ENCODE results near the gene JARID2. TPM values are rescaled to one million over a fixed set of nuclear protein-coding genes. Genes with fewer than 3 reads are reported as not detected.
A peak's percentile ranks its signal among the peaks of the same experiment; 100 is the strongest.

JARID2 gene
- total RNA-seq, 1 donor from 2014 or later = 12.5 TPM

DNA sequence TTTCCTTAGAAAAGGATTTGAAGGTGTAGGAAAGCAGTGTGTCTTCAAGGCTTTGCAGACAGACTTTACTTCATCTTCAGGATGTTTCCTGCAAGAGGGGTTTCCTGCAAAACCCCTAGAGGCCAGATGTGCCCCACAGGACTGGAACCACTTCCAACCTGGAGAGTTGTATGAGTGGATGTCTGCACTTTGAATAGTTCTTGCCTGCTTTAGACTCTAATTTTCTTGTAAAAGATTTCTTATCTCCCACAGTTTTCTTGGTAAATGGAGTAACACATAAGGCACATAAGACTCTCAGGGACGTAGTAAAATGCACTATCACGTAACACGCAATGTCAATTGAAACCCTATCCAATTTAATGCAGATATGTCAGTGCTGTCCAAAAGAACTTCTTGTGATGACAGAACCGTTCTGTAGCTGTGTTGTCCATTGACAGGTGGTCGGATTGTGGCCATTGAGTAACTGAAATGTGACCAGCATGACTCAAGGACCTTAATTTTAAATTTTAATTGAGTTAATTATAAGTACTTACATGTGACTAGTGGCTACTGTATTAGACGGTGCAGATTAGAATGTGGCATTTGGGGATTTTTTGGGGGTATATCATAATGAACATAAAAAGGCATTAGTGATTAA, 118.7 kb downstream of the JARID2 start:
- no peak overlapping the region for H3K4me3 Mint-ChIP-seq (ENCODE audit: unreplicated experiment)
- no peak overlapping the region for H3K27ac Mint-ChIP-seq (ENCODE audit: unreplicated experiment)
- no peak for DNase-seq (ENCODE audit: extremely low spot score, unreplicated experiment)

GRCh38 chr6:15365273-15365687, 119.4 kb downstream of the JARID2 start:
- Mint-ChIP-seq H3K4me1 (ENCODE audit: unreplicated experiment) (peaks cover 43% of the 10 kb centered on the region), H3K36me3 (ENCODE audit: unreplicated experiment) (no peaks in the 10 kb centered on the region), H3K4me3 (ENCODE audit: unreplicated experiment) (peak overlapping the region; percentile 53), H3K27me3 (ENCODE audit: unreplicated experiment) (no peaks in the 10 kb centered on the region), H3K27ac (ENCODE audit: unreplicated experiment) (no peak overlapping the region), H3K9me3 (ENCODE audit: unreplicated experiment) (no peaks in the 10 kb centered on the region)
- DNase-seq (ENCODE audit: extremely low spot score, unreplicated experiment) = peak; percentile 89
- TF ChIP-seq CTCF (IDR thresholded peaks at IDR 0.05) = no peak

More for the DNA sequence above, 118.7 kb downstream of the JARID2 start:
- Mint-ChIP-seq H3K27me3 (ENCODE audit: unreplicated experiment) (no peaks in the 10 kb centered on the region), H3K9me3 (ENCODE audit: unreplicated experiment) (no peaks in the 10 kb centered on the region), H3K4me1 (ENCODE audit: unreplicated experiment) (peaks cover 35% of the 10 kb centered on the region), H3K36me3 (ENCODE audit: unreplicated experiment) (no peaks in the 10 kb centered on the region)
- no peak for TF ChIP-seq CTCF (IDR thresholded peaks at IDR 0.05)

DNA sequence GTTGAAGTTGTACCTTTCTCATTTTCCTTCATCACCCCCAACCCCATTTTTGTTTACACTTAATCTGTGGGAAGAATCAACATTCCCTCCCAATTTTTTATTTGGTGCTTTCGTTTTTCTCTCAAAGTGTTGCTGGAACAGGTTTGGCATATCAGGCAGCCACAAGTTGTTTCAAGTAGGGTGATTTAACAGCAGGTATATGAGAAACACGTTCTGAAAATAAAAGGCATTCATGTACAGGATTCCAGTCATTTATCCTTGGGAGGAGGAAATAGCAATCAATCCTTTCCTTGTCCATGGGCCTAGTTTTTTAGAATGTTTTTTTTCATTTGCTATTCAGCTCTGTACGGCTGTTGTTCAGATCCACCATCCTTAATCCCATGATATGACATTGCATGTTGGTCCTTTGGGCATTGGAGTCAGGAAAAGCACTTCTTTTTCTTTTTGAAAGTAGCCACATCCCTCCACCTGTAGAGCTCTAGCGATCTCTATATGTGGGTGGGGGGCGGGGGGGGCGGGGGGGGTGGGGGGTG, 120.2 kb downstream of the JARID2 start:
- TF ChIP-seq CTCF (IDR thresholded peaks at IDR 0.05) = no peak
- peak overlapping the region; percentile 31 for H3K27ac Mint-ChIP-seq (ENCODE audit: unreplicated experiment)
- H3K4me1 Mint-ChIP-seq (ENCODE audit: unreplicated experiment) = peaks cover 48% of the 10 kb centered on the region
- DNase-seq (ENCODE audit: extremely low spot score, unreplicated experiment) = no peak
- H3K4me3 Mint-ChIP-seq (ENCODE audit: unreplicated experiment) = peak overlapping the region; percentile 6
- H3K27me3 Mint-ChIP-seq (ENCODE audit: unreplicated experiment) = no peaks in the 10 kb centered on the region
- H3K36me3 Mint-ChIP-seq (ENCODE audit: unreplicated experiment) = no peaks in the 10 kb centered on the region
- H3K9me3 Mint-ChIP-seq (ENCODE audit: unreplicated experiment) = no peaks in the 10 kb centered on the region

DNA sequence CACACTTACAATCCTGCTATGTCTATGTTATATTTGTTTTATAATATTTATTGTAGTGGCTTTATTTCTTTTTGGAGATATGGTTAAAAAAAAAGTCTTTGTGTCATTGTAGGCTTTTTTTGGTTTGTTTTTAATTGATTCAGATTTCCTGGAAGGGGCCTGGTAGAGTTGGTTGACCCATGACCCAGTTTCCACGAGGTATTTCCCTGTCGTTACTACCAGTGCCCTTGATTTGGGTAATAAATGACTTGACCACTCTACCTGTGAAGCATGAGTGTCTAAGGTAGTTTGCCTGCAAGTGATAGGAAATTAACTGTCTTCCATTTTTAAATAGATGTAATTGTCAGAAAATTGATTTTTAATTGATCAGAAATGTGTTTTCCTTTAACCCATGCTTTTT, 121.0 kb downstream of the JARID2 start:
- Mint-ChIP-seq H3K36me3 (ENCODE audit: unreplicated experiment) (no peaks in the 10 kb centered on the region), H3K27ac (ENCODE audit: unreplicated experiment) (no peak overlapping the region), H3K4me1 (ENCODE audit: unreplicated experiment) (peaks cover 48% of the 10 kb centered on the region), H3K27me3 (ENCODE audit: unreplicated experiment) (no peaks in the 10 kb centered on the region), H3K4me3 (ENCODE audit: unreplicated experiment) (no peak overlapping the region), H3K9me3 (ENCODE audit: unreplicated experiment) (no peaks in the 10 kb centered on the region)
- TF ChIP-seq CTCF (IDR thresholded peaks at IDR 0.05) = no peak
- no peak for DNase-seq (ENCODE audit: extremely low spot score, unreplicated experiment)

DNA sequence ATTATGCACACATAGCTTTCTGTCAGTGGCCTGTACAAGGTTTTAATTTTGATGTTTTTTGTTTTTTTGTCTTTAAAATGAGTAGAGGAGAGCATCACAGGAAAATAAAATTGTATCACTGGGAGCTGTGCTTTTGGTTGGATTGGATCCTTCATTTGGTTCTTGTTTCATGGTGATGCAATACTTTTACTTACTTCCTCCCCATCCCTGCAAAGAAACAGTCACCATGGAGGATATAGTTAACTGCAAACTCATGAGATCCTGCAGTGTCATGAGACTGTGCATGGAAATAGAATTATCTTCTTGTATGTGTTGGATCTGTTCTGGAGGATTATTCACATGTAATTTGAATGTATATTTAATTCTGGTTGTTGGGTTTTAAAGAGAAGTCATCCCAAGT, 122.3 kb downstream of the JARID2 start:
- H3K4me3 Mint-ChIP-seq (ENCODE audit: unreplicated experiment) = no peak overlapping the region
- H3K27me3 Mint-ChIP-seq (ENCODE audit: unreplicated experiment) = no peaks in the 10 kb centered on the region
- H3K27ac Mint-ChIP-seq (ENCODE audit: unreplicated experiment) = no peak overlapping the region
- peaks cover 48% of the 10 kb centered on the region for H3K4me1 Mint-ChIP-seq (ENCODE audit: unreplicated experiment)
- H3K36me3 Mint-ChIP-seq (ENCODE audit: unreplicated experiment) = no peaks in the 10 kb centered on the region
- TF ChIP-seq CTCF (IDR thresholded peaks at IDR 0.05) = no peak
- DNase-seq (ENCODE audit: extremely low spot score, unreplicated experiment) = no peak
- no peaks in the 10 kb centered on the region for H3K9me3 Mint-ChIP-seq (ENCODE audit: unreplicated experiment)

All from osteocyte (in vitro differentiated cells).